DOHH2 (cell line): ENCODE measurements around the gene GTPBP3.

Source experiments
- H3F3A ChIP-seq: fragments of 200-600 bp; sonication (generic), shearing (Covaris generic); 2 replicates; pipeline ENCODE4 v1.6.0; 2016; ENCODE audit warnings: antibody characterized with exemption, mild to moderate bottlenecking; ENCODE audit not compliant: control insufficient read depth, insufficient read depth
- H3K27ac ChIP-seq: fragments of 200-600 bp; sonication (generic); 2 replicates; pipeline ENCODE4 v1.5.1; 2014; ENCODE audit warnings: low read depth, mild to moderate bottlenecking, low read length, moderate library complexity
- H3K27me3 ChIP-seq: fragments of 200-600 bp; sonication (generic); 2 replicates; pipeline ENCODE4 v1.6.1; 2014; ENCODE audit warnings: mild to moderate bottlenecking, low read length, mixed read lengths; ENCODE audit not compliant: control insufficient read depth
- H3K36me3 ChIP-seq: fragments of 200-600 bp; sonication (generic); 2 replicates; pipeline ENCODE4 v1.6.1; 2014; ENCODE audit warnings: mild to moderate bottlenecking, low read length, moderate library complexity, mixed read lengths; ENCODE audit not compliant: control insufficient read depth
- H3K4me1 ChIP-seq: fragments of 200-600 bp; sonication (generic); 2 replicates; pipeline ENCODE4 v1.6.1; 2014; ENCODE audit warnings: mild to moderate bottlenecking, low read length, mixed read lengths; ENCODE audit not compliant: control insufficient read depth
- H3K4me2 ChIP-seq: fragments of 200-600 bp; sonication (generic); 2 replicates; pipeline ENCODE4 v1.6.0; 2014; ENCODE audit warnings: mild to moderate bottlenecking, low read length, moderate library complexity
- H3K4me3 ChIP-seq: fragments of 200-600 bp; sonication (generic); 2 replicates; pipeline ENCODE4 v1.5.1; 2014; ENCODE audit warnings: mild to moderate bottlenecking, low read length, mixed read lengths
- H3K79me2 ChIP-seq: fragments of 200-600 bp; sonication (generic); 2 replicates; pipeline ENCODE4 v1.6.1; 2014; ENCODE audit warnings: mild to moderate bottlenecking, low read length, mixed read lengths; ENCODE audit not compliant: control insufficient read depth
- H3K9me2 ChIP-seq: fragments of 200-600 bp; sonication (generic); replicated peaks from 2 replicates; pipeline ENCODE4 v1.6.1; 2014; ENCODE audit warnings: mild to moderate bottlenecking, low read length, mixed read lengths; ENCODE audit not compliant: control insufficient read depth
- H3K9me3 ChIP-seq: fragments of 200-600 bp; sonication (generic); 2 replicates; pipeline ENCODE4 v1.6.1; 2014; ENCODE audit warnings: antibody characterized with exemption, low read length, mixed read lengths; ENCODE audit not compliant: control insufficient read depth, insufficient read depth
- H4K20me1 ChIP-seq: fragments of 200-600 bp; sonication (generic); 2 replicates; pipeline ENCODE4 v1.6.0; 2014; ENCODE audit warnings: low read depth, mild to moderate bottlenecking, antibody characterized with exemption, low read length, moderate library complexity; ENCODE audit not compliant: control insufficient read depth, insufficient read depth
- CTCF ChIP-seq: fragments of 200-600 bp; sonication (generic); IDR thresholded peaks from one replicate; pipeline ENCODE4 v1.5.1; 2014; ENCODE audit warnings: antibody characterized with exemption, mild to moderate bottlenecking, low read depth, low read length; ENCODE audit not compliant: poor library complexity, severe bottlenecking
- EZH2phosphoT487 ChIP-seq: fragments of 200-600 bp; sonication (generic); IDR thresholded peaks from 2 replicates; pipeline ENCODE4 v1.6.1; 2017; ENCODE audit warnings: borderline replicate concordance, mild to moderate bottlenecking, antibody characterized with exemption, low read length, moderate library complexity, mixed read lengths

GTPBP3 gene

DNA sequence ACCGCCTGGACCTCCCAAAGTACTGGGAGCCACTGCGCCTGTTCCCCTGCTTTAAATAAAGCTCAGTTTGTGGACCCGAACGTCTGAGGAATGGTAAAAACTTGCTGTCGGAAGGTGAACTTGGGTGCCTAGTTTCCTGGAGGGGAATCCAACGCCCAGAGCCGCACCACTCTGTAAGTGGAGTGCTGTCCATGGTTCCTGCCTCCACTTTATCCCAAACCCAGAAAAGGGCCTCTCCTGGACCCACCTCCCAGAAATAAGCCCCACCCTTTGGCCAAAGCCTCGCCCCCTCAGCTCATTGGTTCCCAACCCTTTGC lies 5.0 kb upstream of the GTPBP3 start:
- Histone ChIP-seq H3K36me3 (peaks cover 8% of the 10 kb centered on the region), H3K4me3 (no peak overlapping the region), H3K9me3 (peaks cover 10% of the 10 kb centered on the region; the same call in 1 of the 2 replicates), H3K79me2 (no peaks in the 10 kb centered on the region), H4K20me1 (no peaks in the 10 kb centered on the region), H3K4me2 (no peak overlapping the region), H3F3A (peaks cover 8% of the 10 kb centered on the region), H3K9me2 (no peaks in the 10 kb centered on the region), H3K4me1 (peaks cover 38% of the 10 kb centered on the region), H3K27me3 (peaks cover 8% of the 10 kb centered on the region), H3K27ac (no peak overlapping the region)
- TF ChIP-seq CTCF (no peak), EZH2phosphoT487 (no peak)

GRCh38 chr19:17332677-17333581 lies 4.4 kb upstream of the GTPBP3 start:
- peaks cover 8% of the 10 kb centered on the region for H3F3A ChIP-seq
- H3K9me3 ChIP-seq = peaks cover 10% of the 10 kb centered on the region; the same call in 1 of the 2 replicates
- H3K4me3 ChIP-seq = no peak overlapping the region
- peaks cover 38% of the 10 kb centered on the region for H3K4me1 ChIP-seq
- peaks cover 8% of the 10 kb centered on the region for H3K27me3 ChIP-seq
- no peaks in the 10 kb centered on the region for H3K9me2 ChIP-seq
- peaks cover 8% of the 10 kb centered on the region for H3K36me3 ChIP-seq
- no peaks in the 10 kb centered on the region for H4K20me1 ChIP-seq
- H3K27ac ChIP-seq = no peak overlapping the region
- peaks cover 5% of the 10 kb centered on the region for H3K79me2 ChIP-seq
- no peak overlapping the region for H3K4me2 ChIP-seq
- TF ChIP-seq CTCF (no peak), EZH2phosphoT487 (no peak)

DNA sequence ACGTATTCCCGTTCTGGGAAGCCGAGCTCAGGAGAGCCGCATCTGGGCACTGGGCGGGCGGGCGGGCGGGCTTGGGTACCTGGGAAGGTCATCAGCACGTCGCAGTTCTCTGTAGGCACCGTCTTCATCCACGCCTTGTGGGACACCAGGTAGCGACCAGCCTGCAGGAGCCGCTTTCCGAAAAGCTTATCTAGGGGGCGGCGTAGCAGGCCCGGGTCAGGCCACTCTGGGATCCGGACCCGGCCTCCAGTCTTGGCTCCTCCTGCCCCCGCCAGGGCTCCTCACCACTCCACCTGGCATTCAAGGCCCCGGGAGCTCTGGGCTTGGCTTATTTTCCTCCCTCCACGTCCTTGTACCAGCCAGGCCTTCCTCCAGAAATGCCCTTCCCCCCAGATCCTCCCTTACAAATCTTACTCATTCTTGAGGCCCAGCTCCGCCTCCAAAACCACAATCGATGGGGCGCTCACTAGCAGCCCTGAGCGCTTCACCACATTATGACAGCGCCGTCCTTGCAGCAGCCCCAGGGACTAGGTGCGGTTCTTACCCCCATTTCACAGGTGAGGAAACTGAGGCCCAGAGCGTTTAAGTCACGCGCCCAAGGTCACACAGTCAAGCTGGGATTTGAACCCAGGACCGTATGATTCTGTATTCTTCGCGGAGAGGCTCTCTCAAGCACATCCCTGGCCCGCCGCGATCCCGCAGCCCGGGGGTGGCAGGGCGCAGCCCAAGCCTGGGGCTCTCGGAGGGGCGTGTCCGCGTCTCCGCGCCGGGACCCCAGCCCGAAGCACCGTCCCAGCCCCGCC lies 3.5 kb upstream of the GTPBP3 start:
- Histone ChIP-seq H3K4me1 (peaks cover 39% of the 10 kb centered on the region), H4K20me1 (no peaks in the 10 kb centered on the region), H3K4me2 (peak overlapping the region; percentile 96), H3K79me2 (peaks cover 14% of the 10 kb centered on the region), H3F3A (peaks cover 8% of the 10 kb centered on the region), H3K9me2 (no peaks in the 10 kb centered on the region), H3K27me3 (peaks cover 8% of the 10 kb centered on the region), H3K9me3 (peaks cover 10% of the 10 kb centered on the region; the same call in 1 of the 2 replicates), H3K4me3 (peak overlapping the region; percentile 86), H3K27ac (no peak overlapping the region), H3K36me3 (peaks cover 14% of the 10 kb centered on the region)
- TF ChIP-seq EZH2phosphoT487 (no peak), CTCF (no peak)
